H9 (cell line): Measurements from ENCODE around the gene KAT6B. TPM values are rescaled to one million over a fixed set of nuclear protein-coding genes. Genes with fewer than 3 reads are reported as not detected.

Experiments used
- DNase-seq: peaks from one replicate; pipeline ENCODE4 v3.0.0-alpha.2; 2017
- H2AFZ ChIP-seq: one replicate; pipeline ENCODE4 v1.6.1; 2013; ENCODE audit warnings: mild to moderate bottlenecking, low read length, control low read depth, moderate library complexity
- H2AK5ac ChIP-seq: 2 replicates; pipeline ENCODE4 v1.6.1; 2013; ENCODE audit warnings: low read length, control low read depth, mixed read lengths; ENCODE audit not compliant: insufficient read length
- H2BK120ac ChIP-seq: one replicate; pipeline ENCODE4 v1.6.1; 2013; ENCODE audit warnings: low read depth, mild to moderate bottlenecking, low read length, control low read depth, inconsistent platforms; ENCODE audit not compliant: poor library complexity, severe bottlenecking
- H2BK12ac ChIP-seq: 2 replicates; pipeline ENCODE4 v1.6.1; 2013; ENCODE audit warnings: low read length, control low read depth, mixed read lengths, low read depth; ENCODE audit not compliant: insufficient read length
- H2BK15ac ChIP-seq: 2 replicates; pipeline ENCODE4 v1.6.1; 2013; ENCODE audit warnings: low read depth, low read length, control low read depth
- H2BK20ac ChIP-seq: one replicate; pipeline ENCODE4 v1.6.1; 2013; ENCODE audit warnings: low read depth, mild to moderate bottlenecking, low read length, control low read depth, inconsistent platforms; ENCODE audit not compliant: poor library complexity, severe bottlenecking
- H2BK5ac ChIP-seq: 2 replicates; pipeline ENCODE4 v1.6.1; 2013; ENCODE audit warnings: low read length, control low read depth, mixed read lengths; ENCODE audit not compliant: insufficient read length
- H3K14ac ChIP-seq: 2 replicates; pipeline ENCODE4 v1.6.1; 2013; ENCODE audit warnings: low read length, control low read depth; ENCODE audit not compliant: insufficient read depth
- H3K18ac ChIP-seq: 2 replicates; pipeline ENCODE4 v1.6.1; 2013; ENCODE audit warnings: low read depth, mild to moderate bottlenecking, mixed read lengths, low read length, control low read depth; ENCODE audit not compliant: insufficient read length
- H3K23ac ChIP-seq: 2 replicates; pipeline ENCODE4 v1.6.1; 2013; ENCODE audit warnings: low read length, control low read depth, mixed read lengths, low read depth; ENCODE audit not compliant: insufficient read length
- H3K23me2 ChIP-seq: 2 replicates; pipeline ENCODE4 v1.6.1; 2013; ENCODE audit warnings: low read depth, mild to moderate bottlenecking, mixed read lengths, low read length, control low read depth; ENCODE audit not compliant: insufficient read length, poor library complexity, severe bottlenecking
- H3K27ac ChIP-seq: 2 replicates; pipeline ENCODE4 v1.5.1; 2013; ENCODE audit warnings: low read length, control low read depth, mixed read lengths, low read depth; ENCODE audit not compliant: insufficient read length
- H3K27me3 ChIP-seq: 2 replicates; pipeline ENCODE4 v1.6.1; 2013; ENCODE audit warnings: low read length, control low read depth, inconsistent platforms; ENCODE audit not compliant: insufficient read depth
- H3K4ac ChIP-seq: 2 replicates; pipeline ENCODE4 v1.6.1; 2013; ENCODE audit warnings: low read depth, mild to moderate bottlenecking, control low read depth, inconsistent platforms, low read length, moderate library complexity
- H3K4me1 ChIP-seq: 2 replicates; pipeline ENCODE4 v1.6.1; 2013; ENCODE audit warnings: low read length, control low read depth, inconsistent platforms; ENCODE audit not compliant: insufficient read depth
- H3K4me2 ChIP-seq: 2 replicates; pipeline ENCODE4 v1.6.1; 2013; ENCODE audit warnings: low read length, control low read depth, mixed read lengths; ENCODE audit not compliant: insufficient read length, insufficient read depth
- H3K56ac ChIP-seq: 2 replicates; pipeline ENCODE4 v1.6.1; 2013; ENCODE audit warnings: low read depth, mild to moderate bottlenecking, mixed read lengths, low read length, control low read depth; ENCODE audit not compliant: insufficient read length
- H3K79me1 ChIP-seq: 2 replicates; pipeline ENCODE4 v1.6.1; 2013; ENCODE audit warnings: low read depth, mild to moderate bottlenecking, moderate library complexity, low read length, control low read depth, inconsistent platforms; ENCODE audit not compliant: insufficient read depth, poor library complexity, severe bottlenecking
- H3K79me2 ChIP-seq: 2 replicates; pipeline ENCODE4 v1.6.1; 2013; ENCODE audit warnings: low read length, control low read depth, inconsistent platforms; ENCODE audit not compliant: insufficient read depth
- H3K9ac ChIP-seq: 2 replicates; pipeline ENCODE4 v1.6.1; 2013; ENCODE audit warnings: low read length, control low read depth, mixed read lengths; ENCODE audit not compliant: insufficient read length; ENCODE audit errors: extremely low read depth
- H3K9me3 ChIP-seq: one replicate; pipeline ENCODE4 v1.6.1; 2013; ENCODE audit warnings: low read depth, low read length, inconsistent platforms; ENCODE audit not compliant: control insufficient read depth
- H3T11ph ChIP-seq: one replicate; pipeline ENCODE4 v1.6.1; 2013; ENCODE audit warnings: mild to moderate bottlenecking, low read length, control low read depth, inconsistent platforms
- H4K20me1 ChIP-seq: one replicate; pipeline ENCODE4 v1.6.1; 2013; ENCODE audit not compliant: control insufficient read depth, insufficient read length, insufficient read depth
- H4K5ac ChIP-seq: 2 replicates; pipeline ENCODE4 v1.6.1; 2013; ENCODE audit warnings: low read depth, mild to moderate bottlenecking, mixed read lengths, low read length, control low read depth; ENCODE audit not compliant: insufficient read length
- H4K8ac ChIP-seq: replicated peaks from 2 replicates; pipeline ENCODE4 v1.6.1; 2013; ENCODE audit warnings: low read length, control low read depth, mixed read lengths, low read depth; ENCODE audit not compliant: insufficient read length
- H4K91ac ChIP-seq: 2 replicates; pipeline ENCODE4 v1.6.1; 2013; ENCODE audit warnings: low read depth, mild to moderate bottlenecking, moderate library complexity, mixed read lengths, low read length, control low read depth; ENCODE audit not compliant: insufficient read length
- H3K27ac Mint-ChIP-seq, 3 experiments: 2 replicates in 2 of 3; 3 replicates in 1 of 3; pipeline ENCODE4 v1.8.0; 2020 to 2021; ENCODE audit warnings: mixed read lengths in 3 of 3, mild to moderate bottlenecking in 1 of 3, moderate library complexity in 1 of 3
- H3K27me3 Mint-ChIP-seq: 2 replicates; pipeline ENCODE4 v1.8.0; 2021; ENCODE audit warnings: low read depth, mild to moderate bottlenecking, moderate library complexity, mixed read lengths
- H3K36me3 Mint-ChIP-seq, 3 experiments: 2 replicates in 2 of 3; 3 replicates in 1 of 3; pipeline ENCODE4 v1.8.0; 2020 to 2021; ENCODE audit warnings: low read depth in 3 of 3, mixed read lengths in 3 of 3; ENCODE audit not compliant: insufficient read depth in 1 of 3
- H3K4me1 Mint-ChIP-seq, 2 experiments: 2 replicates each; pipeline ENCODE4 v1.8.0; 2020; ENCODE audit warnings: mixed read lengths in 2 of 2
- H3K4me3 Mint-ChIP-seq, 2 experiments: 2 replicates in 1 of 2; 3 replicates in 1 of 2; pipeline ENCODE4 v1.8.0; 2020 to 2021; ENCODE audit warnings: mild to moderate bottlenecking in 2 of 2, mixed read lengths in 2 of 2, moderate library complexity in 1 of 2
- H3K9me3 Mint-ChIP-seq, 2 experiments: 2 replicates in 1 of 2; 3 replicates in 1 of 2; pipeline ENCODE4 v1.8.0; 2020; ENCODE audit warnings: mild to moderate bottlenecking in 2 of 2, mixed read lengths in 2 of 2, moderate library complexity in 1 of 2
- CTCF ChIP-seq: fragments of 200-600 bp; sonication (generic); conservative IDR thresholded peaks from 3 replicates; pipeline ENCODE4 v1.8.0; 2021; ENCODE audit warnings: antibody characterized with exemption, mild to moderate bottlenecking
- WGBS: extraction: QIAGEN DNeasy Blood & Tissue Kit; methylation state at CpG from one replicate; pipeline ENCODE4 v1.1.7; 2013; ENCODE audit warnings: missing lambda C conversion rate, low lambda C conversion rate, mixed read lengths; ENCODE audit not compliant: insufficient read length; ENCODE audit errors: extremely low coverage; 5-methylcytosine and 5-hydroxymethylcytosine counted together
- total RNA-seq: library from RNA; stranded (reverse); gene quantifications from 2 replicates; pipeline ENCODE4 v1.2.1, GENCODE V29; 2021

KAT6B gene
- total RNA-seq, 1 experiment from 2014 or later, result 34.2 TPM

GRCh38 chr10:75063461-75064230 lies 237.2 kb downstream of the KAT6B start:
- Histone ChIP-seq H2BK120ac (no peak overlapping the region), H3K9ac (no peak overlapping the region), H3K4me1 (no peaks in the 10 kb centered on the region), H3K14ac (no peak overlapping the region), H2BK12ac (no peak overlapping the region), H3K23ac (no peak overlapping the region), H3K18ac (no peak overlapping the region), H4K20me1 (no peaks in the 10 kb centered on the region), H3K79me1 (no peaks in the 10 kb centered on the region), H2AK5ac (no peak overlapping the region), H3K56ac (no peak overlapping the region), H3K4me2 (no peak overlapping the region), H2BK15ac (no peak overlapping the region), H2BK5ac (no peak overlapping the region), H3K79me2 (no peaks in the 10 kb centered on the region), H2AFZ (no peak overlapping the region), H4K8ac (no peak overlapping the region), H3K23me2 (no peaks in the 10 kb centered on the region), H3K27ac (no peak overlapping the region), H4K91ac (no peak overlapping the region), H3T11ph (no peak overlapping the region), H3K4ac (no peak overlapping the region), H2BK20ac (no peak overlapping the region), H3K27me3 (no peaks in the 10 kb centered on the region), H4K5ac (no peak overlapping the region), H3K9me3 (no peaks in the 10 kb centered on the region)
- no peak for DNase-seq
- no peak for TF ChIP-seq CTCF
- Mint-ChIP-seq H3K4me1 (peaks cover 4 to 6% of the 10 kb centered on the region in 2 experiments; a peak in 3 of 4 replicates), H3K27ac (no peak overlapping the region), H3K9me3 (no peaks in the 10 kb centered on the region), H3K4me3 (no peak overlapping the region), H3K36me3 (no peaks in the 10 kb centered on the region), H3K27me3 (no peaks in the 10 kb centered on the region)
- WGBS, result no CpG with 5 or more reads among the region's 8 CpGs
